Measurements from ENCODE around the gene A3GALT2. TPM values are rescaled to one million over a fixed set of nuclear protein-coding genes. Genes with fewer than 3 reads are reported as not detected.

A3GALT2 gene
- total RNA-seq, 1 donor from 2014 or later: not detected

GRCh38 chr1:33367485-33368405 lies 46.8 kb upstream of the A3GALT2 start:
- Histone ChIP-seq H3K4me3 (ENCODE audit: low read depth, low read length) (no peak overlapping the region), H3K27me3 (ENCODE audit: control insufficient read depth, insufficient read depth, low read length) (no peaks in the 10 kb centered on the region), H3K36me3 (ENCODE audit: control insufficient read depth, insufficient read depth, low read length) (no peaks in the 10 kb centered on the region)
- no peak for DNase-seq (ENCODE audit: low read depth)
- peak; percentile 97 for TF ChIP-seq CTCF (IDR thresholded peaks at IDR 0.05; ENCODE audit: insufficient read depth, low read length, poor library complexity, severe bottlenecking)

GRCh38 chr1:33366762-33367484 lies 46.0 kb upstream of the A3GALT2 start:
- TF ChIP-seq CTCF (IDR thresholded peaks at IDR 0.05; ENCODE audit: insufficient read depth, low read length, poor library complexity, severe bottlenecking): no peak
- H3K27me3 ChIP-seq (ENCODE audit: control insufficient read depth, insufficient read depth, low read length): no peaks in the 10 kb centered on the region
- no peak for DNase-seq (ENCODE audit: low read depth)
- H3K4me3 ChIP-seq (ENCODE audit: low read depth, low read length): no peak overlapping the region
- no peaks in the 10 kb centered on the region for H3K36me3 ChIP-seq (ENCODE audit: control insufficient read depth, insufficient read depth, low read length)

GRCh38 chr1:33365560-33365997 lies 44.7 kb upstream of the A3GALT2 start:
- H3K4me3 ChIP-seq (ENCODE audit: low read depth, low read length): no peak overlapping the region
- H3K27me3 ChIP-seq (ENCODE audit: control insufficient read depth, insufficient read depth, low read length): no peaks in the 10 kb centered on the region
- peak; percentile 32 for DNase-seq (ENCODE audit: low read depth)
- TF ChIP-seq CTCF (IDR thresholded peaks at IDR 0.05; ENCODE audit: insufficient read depth, low read length, poor library complexity, severe bottlenecking): no peak
- no peaks in the 10 kb centered on the region for H3K36me3 ChIP-seq (ENCODE audit: control insufficient read depth, insufficient read depth, low read length)

GRCh38 chr1:33364565-33364918 lies 43.6 kb upstream of the A3GALT2 start:
- Histone ChIP-seq H3K27me3 (ENCODE audit: control insufficient read depth, insufficient read depth, low read length) (no peaks in the 10 kb centered on the region), H3K36me3 (ENCODE audit: control insufficient read depth, insufficient read depth, low read length) (no peaks in the 10 kb centered on the region), H3K4me3 (ENCODE audit: low read depth, low read length) (no peak overlapping the region)
- no peak for DNase-seq (ENCODE audit: low read depth)
- TF ChIP-seq CTCF (IDR thresholded peaks at IDR 0.05; ENCODE audit: insufficient read depth, low read length, poor library complexity, severe bottlenecking): no peak

- TF ChIP-seq CTCF (IDR thresholded peaks at IDR 0.05; ENCODE audit: insufficient read depth, low read length, poor library complexity, severe bottlenecking): no peak
- no peaks in the 10 kb centered on the region for H3K27me3 ChIP-seq (ENCODE audit: control insufficient read depth, insufficient read depth, low read length)
- DNase-seq (ENCODE audit: low read depth): no peak
- H3K36me3 ChIP-seq (ENCODE audit: control insufficient read depth, insufficient read depth, low read length): no peaks in the 10 kb centered on the region
- H3K4me3 ChIP-seq (ENCODE audit: low read depth, low read length): no peak overlapping the region
These were observed 42.6 kb upstream of the A3GALT2 start for GRCh38 chr1:33363470-33363861.
